Measurements from ENCODE around the gene SP1.
"Not testable (repeated sequence)": the region's sequence is repeated elsewhere in the genome, so short reads cannot be mapped to it uniquely, and the experiment has no call there.

Gene SP1

GRCh38 chr12:53424626-53425514, 44.9 kb downstream of the SP1 start:
- no peak for DNase-seq (ENCODE audit: low read depth)
- H3K4me3 ChIP-seq (ENCODE audit: low read depth, low read length) = no peak overlapping the region
- TF ChIP-seq, protein P1, sequence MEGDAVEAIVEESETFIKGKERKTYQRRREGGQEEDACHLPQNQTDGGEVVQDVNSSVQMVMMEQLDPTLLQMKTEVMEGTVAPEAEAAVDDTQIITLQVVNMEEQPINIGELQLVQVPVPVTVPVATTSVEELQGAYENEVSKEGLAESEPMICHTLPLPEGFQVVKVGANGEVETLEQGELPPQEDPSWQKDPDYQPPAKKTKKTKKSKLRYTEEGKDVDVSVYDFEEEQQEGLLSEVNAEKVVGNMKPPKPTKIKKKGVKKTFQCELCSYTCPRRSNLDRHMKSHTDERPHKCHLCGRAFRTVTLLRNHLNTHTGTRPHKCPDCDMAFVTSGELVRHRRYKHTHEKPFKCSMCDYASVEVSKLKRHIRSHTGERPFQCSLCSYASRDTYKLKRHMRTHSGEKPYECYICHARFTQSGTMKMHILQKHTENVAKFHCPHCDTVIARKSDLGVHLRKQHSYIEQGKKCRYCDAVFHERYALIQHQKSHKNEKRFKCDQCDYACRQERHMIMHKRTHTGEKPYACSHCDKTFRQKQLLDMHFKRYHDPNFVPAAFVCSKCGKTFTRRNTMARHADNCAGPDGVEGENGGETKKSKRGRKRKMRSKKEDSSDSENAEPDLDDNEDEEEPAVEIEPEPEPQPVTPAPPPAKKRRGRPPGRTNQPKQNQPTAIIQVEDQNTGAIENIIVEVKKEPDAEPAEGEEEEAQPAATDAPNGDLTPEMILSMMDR (IDR thresholded peaks at IDR 0.05; ENCODE audit: low read depth, low read length, missing control alignments) = no peak
- in situ Hi-C loops (cut with HindIII; ENCODE audit: low sequenced_read_pairs) = loop anchor here (5.0 kb wide), 1 partner anchor 78 kb away; no protein-coding TSS in a partner anchor

DNA sequence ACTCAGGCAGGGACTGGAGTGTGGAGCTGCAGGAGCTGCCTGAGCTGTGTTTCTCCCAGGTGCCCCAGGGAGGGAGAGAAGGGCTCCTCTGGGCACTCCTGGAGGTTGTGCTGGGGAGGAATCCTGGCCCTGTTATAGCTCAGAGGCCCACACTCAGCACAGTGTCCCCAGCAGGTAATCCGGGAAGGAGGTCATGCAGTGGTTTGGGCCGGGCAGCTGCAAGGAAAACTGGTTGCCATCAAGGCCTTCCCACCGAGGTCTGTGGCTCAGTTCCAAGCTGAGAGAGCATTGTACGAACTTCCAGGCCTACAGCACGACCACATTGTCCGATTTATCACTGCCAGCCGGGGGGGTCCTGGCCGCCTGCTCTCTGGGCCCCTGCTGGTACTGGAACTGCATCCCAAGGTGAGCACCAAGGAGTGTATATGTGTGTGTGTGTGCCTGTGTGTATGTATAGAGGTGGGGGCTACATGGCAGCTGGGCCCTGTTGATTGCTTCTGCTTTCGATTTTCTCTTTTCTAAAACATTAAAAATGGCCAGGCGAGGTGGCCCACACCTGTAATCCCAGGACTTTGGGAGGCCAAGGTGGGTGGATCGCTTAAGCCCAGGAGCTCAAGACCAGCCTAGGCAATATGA, 45.7 kb downstream of the SP1 start:
- DNase-seq (ENCODE audit: low read depth) = no peak
- in situ Hi-C loops (cut with HindIII; ENCODE audit: low sequenced_read_pairs) = no loop called here
- no peak overlapping the region for H3K4me3 ChIP-seq (ENCODE audit: low read depth, low read length)
- TF ChIP-seq, protein P1 (IDR thresholded peaks at IDR 0.05; ENCODE audit: low read depth, low read length, missing control alignments) = no peak

DNA sequence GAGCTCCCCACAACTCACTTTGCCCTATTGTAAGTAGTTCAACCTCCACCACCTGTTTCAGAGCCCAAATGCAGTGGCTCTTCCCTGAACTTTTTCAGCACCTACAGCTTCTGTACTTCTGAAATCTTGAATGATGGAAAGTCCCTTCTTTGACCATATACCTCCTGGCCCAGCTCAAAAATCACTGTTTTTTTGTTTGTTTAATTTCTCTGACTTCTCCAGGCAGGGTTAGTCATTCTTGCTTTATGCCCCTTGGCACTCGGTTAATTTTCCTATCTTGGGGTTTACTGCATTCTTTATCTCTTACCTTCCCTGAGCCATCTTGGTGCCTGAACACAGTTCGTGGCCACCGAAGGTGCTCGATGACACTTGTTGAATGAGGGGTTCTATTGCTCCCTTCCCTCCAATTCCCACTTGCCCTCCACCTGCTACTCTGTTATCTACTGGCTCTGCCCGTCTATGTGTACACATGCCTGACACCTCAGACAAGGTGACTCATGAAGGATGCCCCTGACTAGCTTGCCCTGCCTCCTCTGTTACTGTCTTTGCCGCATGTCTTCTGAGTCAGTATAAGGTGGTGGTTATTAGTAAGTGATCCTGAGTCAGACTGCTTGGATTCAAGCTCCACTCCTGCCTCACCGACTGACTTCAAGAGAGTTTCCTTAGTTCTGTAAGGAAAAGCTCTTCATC, 48.1 kb downstream of the SP1 start:
- TF ChIP-seq, protein P1 (IDR thresholded peaks at IDR 0.05; ENCODE audit: low read depth, low read length, missing control alignments) = no peak
- H3K4me3 ChIP-seq (ENCODE audit: low read depth, low read length) = no peak overlapping the region
- in situ Hi-C loops (cut with HindIII; ENCODE audit: low sequenced_read_pairs) = no loop called here
- DNase-seq (ENCODE audit: low read depth) = no peak

DNA sequence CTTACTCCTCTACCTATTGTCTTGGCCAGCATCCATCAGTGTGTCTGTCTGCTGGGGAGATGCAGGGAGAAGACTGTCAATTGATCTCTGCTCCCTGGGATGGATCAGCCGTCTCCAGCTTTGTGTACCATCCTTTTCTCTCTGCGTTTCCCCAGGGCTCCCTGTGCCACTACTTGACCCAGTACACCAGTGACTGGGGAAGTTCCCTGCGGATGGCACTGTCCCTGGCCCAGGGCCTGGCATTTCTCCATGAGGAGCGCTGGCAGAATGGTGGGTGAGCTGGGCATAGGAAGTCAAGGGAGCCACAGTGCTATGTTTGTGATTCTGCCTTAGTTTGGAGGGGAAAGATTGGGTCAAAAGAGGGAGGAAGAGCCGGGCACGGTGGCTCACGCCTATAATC, 48.8 kb downstream of the SP1 start:
- TF ChIP-seq, protein P1 (IDR thresholded peaks at IDR 0.05; ENCODE audit: low read depth, low read length, missing control alignments) = no peak
- in situ Hi-C loops (cut with HindIII; ENCODE audit: low sequenced_read_pairs) = no loop called here
- DNase-seq (ENCODE audit: low read depth) = no peak
- H3K4me3 ChIP-seq (ENCODE audit: low read depth, low read length) = no peak overlapping the region

DNA sequence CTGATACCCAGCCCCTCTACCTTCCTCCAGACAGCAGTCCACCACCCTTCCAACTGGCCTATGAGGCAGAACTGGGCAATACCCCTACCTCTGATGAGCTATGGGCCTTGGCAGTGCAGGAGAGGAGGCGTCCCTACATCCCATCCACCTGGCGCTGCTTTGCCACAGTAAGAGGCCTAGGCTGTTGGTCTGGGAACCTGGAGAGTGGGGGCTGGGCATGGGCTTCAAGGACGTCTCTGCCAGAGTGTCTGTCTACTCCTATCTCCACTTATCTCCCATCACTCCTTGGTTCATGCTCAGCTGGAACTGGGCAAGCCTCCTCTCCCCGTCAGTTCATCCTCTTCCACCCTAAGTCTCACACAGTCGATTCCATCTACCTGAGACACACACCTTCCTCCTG, 50.1 kb downstream of the SP1 start:
- no peak overlapping the region for H3K4me3 ChIP-seq (ENCODE audit: low read depth, low read length)
- no peak for DNase-seq (ENCODE audit: low read depth)
- in situ Hi-C loops (cut with HindIII; ENCODE audit: low sequenced_read_pairs) = no loop called here
- TF ChIP-seq, protein P1 (IDR thresholded peaks at IDR 0.05; ENCODE audit: low read depth, low read length, missing control alignments) = no peak

- in situ Hi-C loops (cut with HindIII; ENCODE audit: low sequenced_read_pairs) = no loop called here
- no peak overlapping the region for H3K4me3 ChIP-seq (ENCODE audit: low read depth, low read length)
- TF ChIP-seq, protein P1 (IDR thresholded peaks at IDR 0.05; ENCODE audit: low read depth, low read length, missing control alignments) = no peak
- DNase-seq (ENCODE audit: low read depth) = no peak
These were observed 51.2 kb downstream of the SP1 start for GRCh38 chr12:53431187-53431586.

GRCh38 chr12:53435326-53435725, 55.4 kb downstream of the SP1 start:
- DNase-seq (ENCODE audit: low read depth); H3K4me3 ChIP-seq (ENCODE audit: low read depth, low read length); in situ Hi-C loops (cut with HindIII; ENCODE audit: low sequenced_read_pairs): not testable (repeated sequence)

- in situ Hi-C loops (cut with HindIII; ENCODE audit: low sequenced_read_pairs); DNase-seq (ENCODE audit: low read depth); H3K4me3 ChIP-seq (ENCODE audit: low read depth, low read length): not testable (repeated sequence)
These were observed 59.6 kb downstream of the SP1 start for GRCh38 chr12:53439582-53439981.
